KBM-7 (cell line): ENCODE results near the gene PNPLA7.
"Not testable (repeated sequence)": the region's sequence is repeated elsewhere in the genome, so short reads cannot be mapped to it uniquely, and the experiment has no call there.

Source experiments
- DNase-seq: peaks from one replicate; pipeline ENCODE4 v3.0.0-alpha.2; 2015
- in situ Hi-C: fragments of 300-500 bp; cut with MboI; formaldehyde crosslinking; loops from 2 replicates; pipeline ENCODE4 v1.14.3; 2020; ENCODE audit warnings: low sequenced_read_pairs, low pct_unique_long_range_greater_than_20kb, mixed read lengths

Gene PNPLA7

DNA sequence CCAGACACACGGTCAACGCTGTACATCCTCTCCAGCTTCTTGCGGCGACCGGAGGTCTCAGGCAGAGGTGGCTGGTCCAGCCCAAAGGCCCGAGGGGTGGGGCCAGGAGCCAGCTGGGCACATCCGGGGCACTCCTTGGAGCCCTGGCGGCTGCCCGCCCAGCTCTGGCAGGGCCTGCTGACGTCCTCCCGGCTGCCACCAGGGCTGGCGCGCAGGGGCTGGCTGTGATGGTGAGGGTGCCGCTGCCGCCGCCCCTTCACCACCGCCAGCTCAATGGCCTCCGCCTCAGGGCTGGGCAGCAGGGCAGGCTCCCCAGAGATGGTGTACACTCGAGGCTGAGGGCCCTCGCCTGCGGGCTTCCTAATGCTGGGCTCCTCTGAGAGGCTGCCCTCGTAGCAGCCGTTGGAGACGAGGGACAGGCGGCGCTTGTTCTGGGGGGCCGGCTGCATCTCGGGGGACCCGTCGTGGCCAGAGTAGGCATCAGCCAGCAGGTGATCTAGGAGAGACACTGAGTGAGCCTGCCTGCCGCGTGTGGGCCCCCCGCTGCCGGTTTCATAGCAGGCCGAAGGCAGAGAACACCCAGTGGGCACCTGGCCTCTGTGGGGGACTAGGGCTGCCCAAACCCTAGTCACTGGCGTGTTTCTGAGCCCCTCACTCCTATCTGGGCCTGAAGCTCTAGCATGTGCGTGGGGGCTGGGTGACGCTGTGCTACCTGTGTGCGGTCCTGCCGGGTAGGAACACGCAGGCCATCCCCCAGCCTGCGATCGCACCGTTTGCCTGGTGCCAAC, 92.6 kb downstream of the PNPLA7 start:
- no peak for DNase-seq
- in situ Hi-C loops, result no loop called here

DNA sequence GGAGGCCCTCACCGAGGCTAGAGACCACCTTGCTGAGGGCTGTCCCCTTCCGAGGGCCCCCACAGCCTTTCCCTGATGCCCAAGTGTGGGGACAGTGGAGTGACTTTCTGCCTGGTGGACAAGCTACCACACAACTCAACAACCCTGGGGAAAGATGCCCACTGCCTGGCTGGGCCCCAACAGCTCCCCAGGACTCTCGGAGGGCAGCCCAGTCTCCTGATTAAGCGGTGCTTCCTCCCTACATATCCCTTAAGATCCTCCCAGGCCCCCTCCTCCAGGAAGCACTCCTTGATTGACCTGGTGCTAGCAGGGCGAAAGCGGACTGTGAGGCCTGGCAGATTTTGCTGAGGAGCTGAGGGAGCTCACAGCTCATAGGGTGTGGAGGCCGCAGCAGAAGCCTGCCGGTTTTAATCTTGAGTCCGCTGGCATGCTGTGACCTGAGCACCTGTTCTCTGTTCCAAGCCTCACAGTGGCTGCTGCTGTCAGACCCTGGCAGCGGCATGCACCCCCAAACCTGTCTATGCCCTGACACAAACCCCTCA, 93.3 kb downstream of the PNPLA7 start:
- in situ Hi-C loops, result no loop called here
- DNase-seq, result no peak

DNA sequence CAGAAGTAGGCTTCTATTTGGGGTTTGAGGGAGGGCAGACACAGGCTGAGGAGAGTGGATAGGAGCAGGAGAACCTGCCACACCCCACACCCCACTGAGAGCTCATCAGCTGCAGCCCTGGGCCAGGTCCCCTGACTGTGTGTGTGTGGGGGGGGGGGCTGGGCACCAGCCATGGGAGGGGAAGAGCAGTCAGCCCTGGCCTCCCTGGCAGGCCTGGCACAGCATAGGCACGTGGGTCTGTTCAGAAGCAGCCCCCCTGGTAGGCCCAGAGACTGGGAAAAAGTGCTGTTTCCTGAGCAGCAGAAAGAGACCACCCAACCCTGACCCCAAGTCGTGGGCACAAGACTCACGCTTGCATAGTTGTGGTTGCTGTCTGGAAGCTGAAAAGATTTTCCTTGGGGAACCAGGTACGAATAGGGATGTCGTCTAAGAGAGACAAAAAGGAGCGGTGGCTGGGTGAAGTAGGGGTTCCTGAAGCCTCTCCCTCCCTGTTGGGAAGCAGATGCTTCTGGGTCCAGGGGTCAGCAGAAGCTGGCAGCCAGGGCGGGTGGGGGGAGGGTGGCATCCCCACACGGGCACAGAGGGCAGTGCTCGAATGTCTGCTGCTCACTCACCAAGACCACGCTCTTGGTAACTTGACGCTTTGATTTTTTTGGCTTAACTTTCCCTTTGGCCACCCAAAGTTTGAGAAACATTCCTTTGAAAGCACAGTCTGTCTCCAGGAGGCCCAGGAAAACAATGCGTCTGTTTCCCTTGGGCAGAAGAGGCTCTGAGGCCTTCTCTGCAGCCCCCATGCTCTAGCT, 93.9 kb downstream of the PNPLA7 start:
- DNase-seq, result no peak
- in situ Hi-C loops, result no loop called here

DNA sequence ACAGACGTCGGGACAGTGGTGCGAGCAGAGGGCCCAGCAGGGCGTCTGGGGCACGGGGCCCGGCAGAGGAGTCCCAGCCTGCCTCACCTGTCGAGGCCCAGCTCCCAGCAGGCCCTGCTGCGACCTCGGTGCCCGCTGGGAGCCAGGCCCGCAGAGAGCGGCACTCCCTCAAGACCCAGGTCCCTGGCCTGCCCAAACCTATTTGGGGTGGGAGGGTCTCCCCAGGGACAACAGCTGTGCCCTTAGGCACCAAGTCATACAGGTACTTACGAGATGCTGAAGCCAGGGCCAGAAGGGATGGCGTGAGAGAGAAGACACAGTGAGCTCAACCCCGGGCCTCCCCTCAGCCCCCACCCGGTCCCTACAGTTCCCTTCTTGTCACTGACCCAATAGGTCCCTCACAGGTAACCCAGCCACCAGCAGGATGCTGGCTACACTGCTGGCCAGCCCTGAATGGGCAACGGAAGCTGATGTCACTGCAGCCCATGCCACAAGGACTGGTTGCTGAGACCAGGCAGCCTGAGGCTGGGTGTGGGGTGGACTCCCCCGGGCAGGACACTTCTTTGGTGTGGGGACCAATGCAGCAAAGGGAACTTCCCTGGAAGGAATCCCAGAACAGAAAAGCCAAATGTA, 94.7 kb downstream of the PNPLA7 start:
- in situ Hi-C loops, result no loop called here
- no peak for DNase-seq

DNA sequence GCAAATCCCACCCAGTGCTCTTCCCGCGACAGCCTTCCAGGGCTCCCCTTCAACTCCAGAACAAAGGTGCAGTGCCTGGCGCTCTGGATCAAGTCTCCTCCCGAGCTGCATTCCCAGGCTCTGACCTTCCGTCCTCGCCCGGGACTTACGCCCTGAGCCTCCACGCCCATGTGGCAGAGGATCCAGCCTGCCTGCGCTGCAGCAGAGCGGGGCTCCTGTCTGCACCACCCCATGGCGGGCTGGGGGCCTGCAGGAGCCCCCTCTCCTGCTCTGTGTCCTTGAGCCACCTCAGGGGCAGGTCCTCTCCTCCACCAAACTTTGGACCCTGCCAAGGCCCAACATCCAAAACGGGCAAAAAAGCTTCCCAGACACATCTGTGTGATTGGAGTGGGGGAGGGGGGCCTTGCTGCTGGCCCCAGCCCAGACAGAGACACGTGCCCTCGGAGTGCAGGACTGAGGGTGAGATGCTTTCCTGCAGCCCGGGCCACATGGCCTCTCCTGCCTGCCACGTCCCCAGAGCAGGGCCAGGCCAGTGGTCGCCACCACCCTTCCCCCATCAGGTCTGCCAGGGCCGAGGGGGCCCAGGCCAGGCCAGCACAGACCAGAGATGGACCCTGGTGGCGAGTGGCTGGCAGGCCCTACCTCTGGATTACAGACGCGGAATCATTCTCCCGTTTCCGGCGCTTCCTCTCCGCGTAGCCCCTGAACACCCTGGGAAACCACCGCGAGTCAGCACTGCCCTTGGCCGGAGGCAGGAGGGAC, 95.4 kb downstream of the PNPLA7 start:
- DNase-seq, result no peak
- in situ Hi-C loops, result no loop called here

DNA sequence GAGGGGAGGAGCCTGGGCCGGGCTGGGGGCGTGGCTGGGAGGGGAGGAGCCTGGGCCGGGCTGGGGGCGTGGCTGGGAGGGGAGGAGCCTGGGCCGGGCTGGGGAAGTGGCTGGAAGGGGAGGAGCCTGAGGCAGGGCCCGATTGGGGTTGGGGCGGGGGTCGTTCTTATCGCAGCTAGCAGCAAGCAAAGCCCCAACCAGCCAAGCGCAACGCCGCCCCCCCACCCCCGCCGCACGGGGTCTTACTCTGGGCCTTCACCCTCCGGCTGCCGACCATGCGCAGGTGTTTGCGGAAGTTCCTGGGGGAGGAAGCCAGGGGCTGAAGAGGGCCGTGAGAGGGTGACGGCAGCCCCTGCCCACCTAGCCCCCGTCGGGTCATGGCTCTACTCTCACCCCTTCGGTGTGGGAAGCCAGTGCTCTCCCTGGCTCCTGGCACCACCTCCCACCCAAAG, 96.0 kb downstream of the PNPLA7 start:
- in situ Hi-C loops, result no loop called here
- DNase-seq, result no peak

DNA sequence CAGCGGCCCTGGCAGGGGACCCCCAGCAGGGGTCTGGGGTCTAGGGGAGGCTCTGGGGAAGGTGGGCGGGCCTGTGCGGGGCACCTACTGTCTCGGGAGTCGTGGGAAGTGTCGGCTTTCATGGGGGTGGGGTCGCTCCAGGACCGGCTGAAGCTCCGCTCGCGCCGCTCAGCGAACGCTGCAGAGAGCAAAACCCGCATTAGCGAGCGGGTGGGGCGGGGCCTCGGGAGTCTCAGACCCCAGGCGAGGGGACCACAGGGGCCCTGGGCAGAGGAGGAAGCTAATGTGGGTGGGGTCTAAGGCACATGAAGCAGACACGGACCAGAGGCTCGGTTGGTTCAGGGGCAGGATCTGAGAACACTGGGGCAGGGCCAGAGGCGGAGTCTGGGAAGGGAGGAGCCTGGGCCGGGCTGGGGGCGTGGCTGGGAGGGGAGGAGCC, 96.5 kb downstream of the PNPLA7 start:
- DNase-seq, result no peak
- in situ Hi-C loops, result no loop called here

DNA sequence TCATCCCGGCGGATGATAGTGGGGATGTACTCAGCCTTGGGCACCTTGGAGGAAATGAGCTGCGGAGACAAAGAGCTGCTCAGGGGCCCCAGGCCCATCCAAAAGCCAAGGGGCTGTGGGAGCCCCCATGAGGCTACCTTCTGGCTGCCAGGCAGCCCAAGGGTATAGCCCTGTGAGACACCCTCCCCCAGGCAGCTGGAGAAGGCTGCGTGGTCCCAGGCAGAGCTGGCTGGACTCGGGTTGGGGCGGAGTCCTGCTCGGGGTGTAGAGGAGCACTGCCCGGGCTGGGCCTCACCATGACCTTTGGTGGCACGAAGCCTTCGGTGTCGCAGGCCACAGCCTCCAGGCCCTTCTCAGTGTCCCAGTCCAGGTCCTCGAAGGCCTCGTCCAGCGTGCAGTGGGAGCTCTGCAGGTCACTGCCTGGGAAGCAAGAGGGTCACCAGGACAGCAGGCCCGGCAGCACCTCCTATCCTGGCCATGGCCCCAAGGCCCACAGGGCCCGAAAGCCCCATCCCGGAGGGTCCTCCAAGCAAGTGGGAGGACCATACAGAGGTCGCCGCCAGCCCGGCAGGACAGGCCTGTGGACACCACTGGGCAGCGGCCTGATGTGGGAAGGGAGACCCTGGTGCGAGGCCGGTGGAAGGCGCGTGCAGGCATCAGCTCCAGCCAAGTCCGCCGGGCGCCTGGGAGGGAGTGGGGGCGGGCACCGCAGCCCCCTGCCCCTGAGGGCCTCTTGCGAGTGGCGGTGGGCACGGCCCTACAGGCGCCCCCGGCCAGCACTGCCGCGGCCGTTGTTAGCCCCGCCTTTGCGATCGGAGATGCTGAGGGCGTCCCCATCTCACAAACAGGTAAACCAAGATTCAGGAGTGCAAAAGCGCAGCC, 97.2 kb downstream of the PNPLA7 start:
- in situ Hi-C loops, result no loop called here
- no peak for DNase-seq

DNA sequence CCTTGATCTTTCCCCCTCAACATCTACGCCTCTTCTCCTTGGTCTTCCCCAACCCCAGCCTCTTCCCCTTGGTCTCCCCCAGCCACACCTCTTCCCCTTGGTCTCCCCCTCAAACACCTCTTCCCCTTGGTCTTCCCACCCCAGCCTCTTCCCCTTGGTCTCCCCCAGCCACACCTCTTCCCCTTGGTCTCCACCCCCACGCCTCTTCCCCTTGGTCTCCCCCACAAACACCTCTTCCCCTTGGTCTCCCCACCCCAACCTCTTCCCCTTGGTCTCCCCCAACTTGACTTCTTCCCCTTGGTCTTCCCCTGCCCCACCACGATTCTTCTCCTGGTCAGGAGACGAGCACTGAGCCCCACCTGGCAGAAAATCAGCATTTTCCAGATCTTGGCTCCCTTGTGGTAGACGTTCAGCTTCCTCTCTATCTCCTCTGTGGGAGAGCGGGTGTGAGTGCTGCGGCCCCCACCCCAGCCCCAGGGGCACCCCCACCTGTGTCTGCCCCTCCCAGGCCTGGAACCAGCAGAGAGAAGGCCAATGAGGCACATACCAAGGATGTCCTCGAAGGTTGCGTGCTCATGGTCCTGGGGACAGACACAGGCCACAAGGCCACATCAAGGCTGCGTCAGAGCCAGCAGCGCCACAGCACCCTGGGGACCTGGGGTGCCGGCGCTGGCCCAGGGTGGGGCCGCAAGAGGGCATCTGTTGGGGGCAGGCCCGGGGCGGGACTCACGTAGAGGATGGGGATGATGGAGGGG, 98.0 kb downstream of the PNPLA7 start:
- in situ Hi-C loops, result no loop called here
- no peak for DNase-seq

DNA sequence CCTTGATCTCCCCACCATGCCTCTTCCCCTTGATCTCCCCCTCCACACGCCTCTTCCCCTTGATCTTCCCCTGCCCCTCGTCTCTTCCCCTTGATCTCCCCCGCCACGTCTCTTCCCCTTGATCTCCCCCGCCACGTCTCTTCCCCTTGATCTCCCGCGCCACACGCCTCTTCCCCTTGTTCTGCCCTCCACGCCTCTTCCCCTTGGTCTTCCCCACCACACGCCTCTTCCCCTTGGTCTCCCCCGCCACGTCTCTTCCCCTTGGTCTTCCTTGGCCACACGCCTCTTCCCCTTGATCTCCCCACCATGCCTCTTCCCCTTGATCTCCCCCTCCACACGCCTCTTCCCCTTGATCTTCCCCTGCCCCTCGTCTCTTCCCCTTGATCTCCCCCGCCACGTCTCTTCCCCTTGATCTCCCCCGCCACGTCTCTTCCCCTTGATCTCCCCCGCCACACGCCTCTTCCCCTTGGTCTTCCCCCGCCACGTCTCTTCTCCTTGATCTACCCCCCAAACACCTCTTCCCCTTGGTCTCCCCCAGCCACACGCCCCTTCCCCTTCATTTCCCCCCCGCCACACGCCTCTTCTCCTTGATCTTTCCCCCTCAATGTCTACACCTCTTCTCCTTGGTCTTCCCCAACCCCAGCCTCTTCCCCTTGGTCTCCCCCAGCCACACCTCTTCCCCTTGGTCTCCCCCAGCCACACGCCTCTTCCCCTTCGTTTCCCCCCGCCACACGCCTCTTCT, 98.8 kb downstream of the PNPLA7 start:
- in situ Hi-C loops, result not testable (repeated sequence)

DNA sequence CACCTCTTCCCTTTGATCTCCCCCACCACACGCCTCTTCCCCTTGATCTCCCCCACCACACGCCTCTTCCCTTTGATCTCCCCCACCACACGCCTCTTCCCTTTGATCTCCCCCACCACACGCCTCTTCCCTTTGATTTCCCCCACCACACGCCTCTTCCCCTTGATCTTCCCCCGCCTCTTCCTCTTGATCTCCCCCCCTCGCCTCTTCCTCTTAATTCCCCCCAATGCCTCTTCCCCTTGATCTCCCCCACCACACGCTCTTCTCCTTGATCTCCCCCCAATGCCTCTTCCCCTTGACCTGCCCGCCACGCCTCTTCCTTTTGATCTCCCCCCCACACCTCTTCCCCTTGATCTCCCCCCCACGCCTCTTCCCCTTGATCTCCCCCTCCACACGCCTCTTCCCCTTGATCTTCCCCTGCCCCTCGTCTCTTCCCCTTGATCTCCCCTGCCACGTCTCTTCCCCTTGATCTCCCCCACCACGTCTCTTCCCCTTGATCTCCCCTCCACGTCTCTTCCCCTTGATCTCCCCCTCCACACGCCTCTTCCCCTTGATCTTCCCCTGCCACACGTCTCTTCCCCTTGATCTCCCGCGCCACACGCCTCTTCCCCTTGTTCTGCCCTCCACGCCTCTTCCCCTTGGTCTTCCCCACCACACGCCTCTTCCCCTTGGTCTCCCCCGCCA, 99.5 kb downstream of the PNPLA7 start:
- DNase-seq, in situ Hi-C loops: not testable (repeated sequence)

More for the DNA sequence above, 98.8 kb downstream of the PNPLA7 start:
- DNase-seq, result not testable (repeated sequence)

DNA sequence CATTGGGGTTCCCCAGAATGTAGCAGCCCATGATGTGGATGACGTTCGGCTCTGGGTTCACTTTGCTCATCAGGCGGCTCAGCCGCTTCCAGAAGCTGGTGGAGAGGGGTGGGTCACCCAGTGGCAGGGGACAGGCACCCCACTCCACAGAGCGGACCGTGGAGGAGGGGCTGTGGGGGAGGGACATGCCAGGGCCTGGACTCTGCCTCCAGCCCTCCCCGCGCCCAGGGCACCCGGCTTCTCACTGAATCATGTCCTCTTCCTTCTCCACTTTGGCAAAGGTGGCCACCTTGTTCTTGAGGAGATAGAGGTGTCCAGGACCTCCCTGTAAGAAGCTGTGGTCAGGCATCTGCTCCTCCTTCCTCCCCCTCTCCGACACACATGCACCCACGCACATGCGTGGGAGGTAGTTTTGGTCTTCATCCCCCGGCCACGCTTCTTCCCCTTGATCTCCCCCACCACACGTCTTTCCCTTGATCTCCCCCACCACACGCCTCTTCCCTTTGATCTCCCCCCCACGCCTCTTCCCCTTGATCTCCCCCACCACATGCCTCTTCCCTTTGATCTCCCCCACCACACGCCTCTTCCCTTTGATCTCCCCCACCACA, 100.2 kb downstream of the PNPLA7 start:
- peak; percentile 51 for DNase-seq
- in situ Hi-C loops, result no loop called here

DNA sequence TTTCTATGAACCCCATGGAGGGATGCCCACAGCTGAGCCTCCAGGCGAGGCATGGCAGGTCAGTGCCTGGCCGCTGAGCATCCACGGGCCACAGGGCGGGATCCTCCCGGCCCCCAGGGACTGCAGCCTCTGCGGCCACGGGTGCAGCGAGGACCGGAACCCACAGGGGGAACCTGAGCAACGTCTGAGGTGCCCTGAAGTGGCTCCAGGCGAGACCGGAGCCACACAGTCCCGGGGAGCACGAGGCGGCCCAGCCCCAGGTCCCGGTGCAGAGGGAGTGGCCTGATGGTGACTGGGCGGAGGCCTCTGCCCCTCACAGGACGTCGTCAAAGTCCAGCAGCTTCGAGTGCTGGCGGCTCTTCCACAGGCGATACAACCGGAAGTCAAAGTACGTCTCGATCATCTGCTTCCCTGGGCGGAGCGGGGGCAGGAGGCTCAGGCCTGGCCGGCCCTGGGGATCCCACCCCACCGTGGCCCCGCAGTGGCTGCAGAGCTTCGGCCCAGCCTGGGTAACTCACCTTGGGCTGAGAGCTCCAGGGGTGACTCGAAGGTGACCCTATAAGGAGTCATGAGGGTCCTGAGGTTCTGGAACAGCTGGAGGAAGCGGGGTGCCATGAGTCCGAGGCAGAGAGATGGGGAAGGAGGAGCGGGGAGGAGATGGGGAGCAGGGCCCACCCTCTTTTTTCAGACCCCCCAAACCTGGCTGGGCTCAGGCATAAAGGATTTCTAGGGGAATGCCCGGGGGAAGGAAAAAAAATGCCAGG, 100.9 kb downstream of the PNPLA7 start:
- in situ Hi-C loops, result no loop called here
- no peak for DNase-seq

DNA sequence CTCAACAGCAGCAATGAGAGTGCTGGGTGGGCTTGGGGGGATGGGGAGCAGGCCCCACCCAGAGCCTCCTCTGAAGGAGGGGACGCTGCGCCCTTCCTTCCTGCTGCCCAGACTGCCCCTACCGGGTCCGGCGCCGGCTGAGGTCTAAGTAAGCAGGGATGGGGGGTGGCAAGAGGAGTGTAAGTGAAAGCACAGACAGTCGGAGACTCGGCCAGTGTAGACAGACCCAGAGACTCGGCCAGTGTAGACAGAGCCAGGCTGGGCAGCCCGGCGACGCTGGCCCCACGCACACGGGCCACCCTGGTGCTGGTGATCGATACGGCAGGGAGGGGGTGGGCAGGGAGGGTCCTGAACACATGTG, 101.6 kb downstream of the PNPLA7 start:
- in situ Hi-C loops, result no loop called here
- no peak for DNase-seq
